Thymus (tissue), 11 donors: ENCODE results near the gene PDZD2. TPM values are rescaled to one million over a fixed set of nuclear protein-coding genes. Genes with fewer than 3 reads are reported as not detected.
A peak's percentile ranks its signal among the peaks of the same experiment; 100 is the strongest.

Source experiments
- DNase-seq, 9 donors: peaks; one replicate each; pipeline ENCODE4 v3.0.0-alpha.2; 2013; ENCODE audit warnings: low spot score in 9 of 9, low read depth in 6 of 9, missing footprints in 1 of 9
- H3K27ac ChIP-seq, 2 donors: one replicate each; pipeline ENCODE4 v1.5.1; 2013; ENCODE audit warnings: control low read depth in 1 of 2, low read depth in 1 of 2, low read length in 1 of 2, mild to moderate bottlenecking in 1 of 2, moderate library complexity in 1 of 2
- H3K27me3 ChIP-seq, 2 donors: one replicate each; pipeline ENCODE4 v1.5.1; 2013; ENCODE audit warnings: low read length in 1 of 2; ENCODE audit not compliant: control insufficient read depth in 2 of 2, insufficient read depth in 1 of 2
- H3K36me3 ChIP-seq, 2 donors: one replicate each; pipeline ENCODE4 v1.5.1; 2013; ENCODE audit warnings: low read length in 1 of 2, mild to moderate bottlenecking in 1 of 2, moderate library complexity in 1 of 2; ENCODE audit not compliant: control insufficient read depth in 2 of 2, insufficient read depth in 2 of 2
- H3K4me1 ChIP-seq, 2 donors: one replicate each; pipeline ENCODE4 v1.5.1; 2013; ENCODE audit warnings: low read length in 2 of 2; ENCODE audit not compliant: control insufficient read depth in 2 of 2, insufficient read depth in 2 of 2
- H3K4me3 ChIP-seq, 2 donors: one replicate each; pipeline ENCODE4 v1.5.1; 2013; ENCODE audit warnings: low read length in 2 of 2, control low read depth in 1 of 2, mild to moderate bottlenecking in 1 of 2
- H3K9me3 ChIP-seq, 2 donors: one replicate each; pipeline ENCODE4 v1.5.1; 2013; ENCODE audit warnings: low read length in 1 of 2, mild to moderate bottlenecking in 1 of 2; ENCODE audit not compliant: control insufficient read depth in 2 of 2, insufficient read depth in 1 of 2
- WGBS: extraction: QIAGEN DNeasy Blood & Tissue Kit; methylation state at CpG from one replicate; pipeline ENCODE4 v1.1.7; 2013; 5-methylcytosine and 5-hydroxymethylcytosine counted together
- polyA plus RNA-seq: library from polyadenylated mRNA; stranded (reverse); fragments of 200-250 nt; gene quantifications from one replicate; pipeline ENCODE4 v1.2.3, GENCODE V29; 2013
- total RNA-seq: library from RNA; stranded (reverse); fragments of 120-200 nt; gene quantifications from one replicate; pipeline ENCODE4 v1.2.4, GENCODE V29; 2013
- donor health status: healthy.

Gene PDZD2
- total and polyA plus RNA-seq, 2 donors, result 4.4 to 6.8 TPM

DNA sequence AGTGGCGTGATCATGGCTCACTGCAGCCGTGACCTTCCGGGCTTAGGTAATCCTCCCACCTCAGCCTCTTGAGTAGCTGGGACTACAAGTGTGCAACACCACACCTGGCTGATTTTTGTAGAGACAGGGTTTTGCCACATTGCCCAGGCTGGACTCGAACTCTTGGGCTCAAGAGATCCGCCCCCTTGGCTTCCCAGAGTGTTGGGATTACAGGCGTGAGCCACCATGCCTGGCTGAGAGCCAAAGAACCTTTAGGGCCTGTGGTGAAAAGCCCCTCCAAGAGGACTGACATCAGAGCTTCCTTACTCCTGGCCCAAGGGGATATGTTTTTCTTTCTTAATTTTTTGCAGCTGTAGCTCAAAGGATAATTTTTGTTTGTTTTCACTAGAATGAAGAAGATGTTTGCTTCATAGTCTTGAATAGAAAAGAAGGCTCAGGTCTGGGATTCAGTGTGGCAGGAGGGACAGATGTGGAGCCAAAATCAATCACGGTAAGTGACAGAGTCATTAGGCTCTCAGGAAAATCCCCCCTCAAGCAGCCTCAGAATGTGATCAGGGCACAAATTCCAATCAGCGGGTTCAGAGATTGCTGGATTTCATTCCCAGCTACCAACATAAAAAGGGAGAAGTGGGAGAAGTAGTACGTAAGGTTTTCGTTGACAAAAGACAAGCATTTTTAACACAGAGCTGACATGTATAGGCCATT is 458.1 kb downstream of the PDZD2 start:
- H3K9me3 ChIP-seq, result no peaks in the 10 kb centered on the region
- no peak overlapping the region for H3K4me3 ChIP-seq
- H3K4me1 ChIP-seq, result no peaks in the 10 kb centered on the region
- DNase-seq, result no peak
- no peak overlapping the region for H3K27ac ChIP-seq
- no peaks in the 10 kb centered on the region for H3K27me3 ChIP-seq
- 98% methylated on average over 10 of the region's 10 CpGs for WGBS
- H3K36me3 ChIP-seq, result peaks cover 5 to 26% of the 10 kb centered on the region in 2 donors

DNA sequence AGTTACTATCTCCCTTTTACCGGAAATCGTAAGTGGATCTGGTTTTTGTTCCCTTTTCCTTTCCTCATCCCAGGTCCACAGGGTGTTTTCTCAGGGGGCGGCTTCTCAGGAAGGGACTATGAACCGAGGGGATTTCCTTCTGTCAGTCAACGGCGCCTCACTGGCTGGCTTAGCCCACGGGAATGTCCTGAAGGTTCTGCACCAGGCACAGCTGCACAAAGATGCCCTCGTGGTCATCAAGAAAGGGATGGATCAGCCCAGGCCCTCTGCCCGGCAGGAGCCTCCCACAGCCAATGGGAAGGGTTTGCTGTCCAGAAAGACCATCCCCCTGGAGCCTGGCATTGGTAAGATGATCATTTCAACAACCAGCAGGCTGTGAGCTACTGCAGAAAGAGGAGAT is 459.4 kb downstream of the PDZD2 start:
- peaks cover 6 to 33% of the 10 kb centered on the region in 2 donors for H3K36me3 ChIP-seq
- H3K9me3 ChIP-seq, result no peaks in the 10 kb centered on the region
- H3K4me3 ChIP-seq, result no peak overlapping the region
- 91% methylated on average over 9 of the region's 9 CpGs for WGBS
- no peak overlapping the region for H3K27ac ChIP-seq
- H3K27me3 ChIP-seq, result no peaks in the 10 kb centered on the region
- no peak for DNase-seq
- no peaks in the 10 kb centered on the region for H3K4me1 ChIP-seq

DNA sequence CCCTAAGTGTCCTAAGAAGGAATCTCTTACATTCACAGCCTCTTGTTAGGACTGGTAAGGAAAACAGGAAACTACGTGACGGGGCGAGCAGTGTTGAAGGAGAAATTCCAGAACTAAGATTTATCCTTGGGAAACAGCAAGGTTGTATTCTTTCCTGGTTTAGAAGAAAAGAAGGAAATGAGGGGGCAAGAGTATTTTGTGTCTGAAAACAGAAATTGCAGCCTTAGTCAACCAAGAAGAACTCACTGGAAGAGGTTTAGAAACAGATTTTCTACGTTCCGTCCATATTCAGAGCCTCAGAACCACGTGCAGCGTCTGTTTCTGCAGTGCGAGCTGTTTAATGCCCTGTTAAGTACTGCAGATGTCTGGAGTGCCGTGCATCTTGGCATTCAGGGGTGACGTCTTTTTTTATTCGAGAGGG is 460.0 kb downstream of the PDZD2 start:
- 97% methylated on average over 11 of the region's 11 CpGs for WGBS
- no peaks in the 10 kb centered on the region for H3K9me3 ChIP-seq
- no peak overlapping the region for H3K27ac ChIP-seq
- DNase-seq, result no peak
- no peak overlapping the region for H3K4me3 ChIP-seq
- no peaks in the 10 kb centered on the region for H3K27me3 ChIP-seq
- H3K36me3 ChIP-seq, result peaks cover 13 to 39% of the 10 kb centered on the region in 2 donors
- no peaks in the 10 kb centered on the region for H3K4me1 ChIP-seq

DNA sequence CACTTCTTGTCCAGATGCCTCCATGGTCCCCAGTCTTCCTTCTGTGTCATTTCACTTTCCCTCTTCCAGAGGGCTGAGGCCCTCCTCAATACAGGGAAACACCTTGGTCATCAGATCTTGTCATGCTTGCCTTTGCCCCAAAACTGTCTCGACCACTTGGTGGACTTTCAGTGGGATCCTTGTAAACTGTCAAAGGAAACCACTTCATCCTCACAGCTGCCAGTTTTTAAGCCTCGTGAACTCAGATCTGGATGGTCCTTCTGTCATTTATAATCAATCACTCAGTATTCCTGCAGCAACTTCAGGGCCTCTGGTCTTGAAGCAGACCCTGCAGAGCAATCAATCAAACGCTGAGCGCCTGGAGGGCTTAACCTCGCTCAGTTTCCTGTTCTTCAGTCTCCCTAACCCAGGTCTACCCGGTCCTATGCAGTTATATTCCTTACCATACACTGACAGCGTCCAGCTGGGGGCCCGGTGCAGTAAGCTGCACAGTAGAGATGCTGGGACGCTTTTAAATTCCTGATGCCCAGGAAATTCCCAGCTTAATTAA is 460.6 kb downstream of the PDZD2 start:
- peak overlapping the region in 1 of 2 donors; percentile 24 for H3K27ac ChIP-seq
- H3K4me3 ChIP-seq, result no peak overlapping the region
- no peak for DNase-seq
- H3K4me1 ChIP-seq, result no peaks in the 10 kb centered on the region
- H3K36me3 ChIP-seq, result peaks cover 15 to 43% of the 10 kb centered on the region in 2 donors
- 92% methylated on average over 9 of the region's 9 CpGs for WGBS
- no peaks in the 10 kb centered on the region for H3K27me3 ChIP-seq
- H3K9me3 ChIP-seq, result no peaks in the 10 kb centered on the region

DNA sequence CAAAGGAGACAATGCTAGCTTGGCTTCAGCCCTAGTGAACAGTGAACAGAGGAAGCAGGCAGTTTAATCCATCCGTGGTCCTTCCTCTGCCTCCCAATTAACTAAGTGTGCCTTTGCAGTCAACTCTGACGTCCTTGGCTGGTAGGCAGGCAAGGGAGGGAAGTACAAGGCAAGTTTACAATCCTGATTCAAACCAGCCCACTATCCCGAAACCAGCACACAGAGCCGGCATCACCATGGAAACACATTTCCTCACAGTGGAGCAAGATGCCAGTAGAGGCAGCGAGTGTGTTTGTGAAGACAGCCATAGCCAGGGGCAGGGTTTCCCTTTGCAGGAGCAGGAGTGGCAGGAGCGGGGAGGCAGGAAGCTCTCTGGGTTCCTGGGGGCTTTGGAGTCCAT is 461.3 kb downstream of the PDZD2 start:
- Histone ChIP-seq H3K4me3 (no peak overlapping the region), H3K4me1 (no peaks in the 10 kb centered on the region), H3K36me3 (peaks cover 15 to 43% of the 10 kb centered on the region in 2 donors), H3K9me3 (no peaks in the 10 kb centered on the region), H3K27ac (no peak overlapping the region), H3K27me3 (no peaks in the 10 kb centered on the region)
- DNase-seq, result no peak
- WGBS, result 95% methylated on average over 6 of the region's 6 CpGs

DNA sequence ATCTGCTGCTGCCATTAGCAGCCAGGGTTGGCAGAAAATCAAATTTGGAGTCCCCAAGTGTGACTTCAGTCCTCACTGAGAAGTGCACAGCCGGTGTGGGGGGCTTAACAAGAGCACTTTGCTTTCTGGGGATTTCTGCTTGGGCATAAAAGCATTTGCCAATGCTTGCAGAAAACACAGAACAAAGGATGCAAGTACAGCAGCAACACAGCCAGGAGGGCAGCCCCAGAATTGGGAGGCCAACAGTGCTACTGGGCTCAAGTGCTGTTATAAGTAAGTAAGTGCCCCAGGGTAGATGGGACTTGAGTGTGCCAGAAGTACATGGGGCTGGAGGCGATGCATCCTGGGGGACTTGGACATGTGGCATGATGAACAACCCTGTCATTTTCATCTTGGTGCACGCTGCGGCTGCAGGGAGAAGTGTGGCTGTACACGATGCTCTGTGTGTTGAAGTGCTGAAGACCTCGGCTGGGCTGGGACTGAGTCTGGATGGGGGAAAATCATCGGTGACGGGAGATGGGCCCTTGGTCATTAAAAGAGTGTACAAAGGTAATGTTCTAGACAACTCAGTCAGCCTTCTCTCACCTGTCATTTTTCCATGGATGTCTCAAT is 461.9 kb downstream of the PDZD2 start:
- H3K36me3 ChIP-seq, result peaks cover 15 to 43% of the 10 kb centered on the region in 2 donors
- no peaks in the 10 kb centered on the region for H3K27me3 ChIP-seq
- DNase-seq, result no peak
- no peak overlapping the region for H3K4me3 ChIP-seq
- no peaks in the 10 kb centered on the region for H3K4me1 ChIP-seq
- no peaks in the 10 kb centered on the region for H3K9me3 ChIP-seq
- 98% methylated on average over 8 of the region's 8 CpGs for WGBS
- H3K27ac ChIP-seq, result no peak overlapping the region

DNA sequence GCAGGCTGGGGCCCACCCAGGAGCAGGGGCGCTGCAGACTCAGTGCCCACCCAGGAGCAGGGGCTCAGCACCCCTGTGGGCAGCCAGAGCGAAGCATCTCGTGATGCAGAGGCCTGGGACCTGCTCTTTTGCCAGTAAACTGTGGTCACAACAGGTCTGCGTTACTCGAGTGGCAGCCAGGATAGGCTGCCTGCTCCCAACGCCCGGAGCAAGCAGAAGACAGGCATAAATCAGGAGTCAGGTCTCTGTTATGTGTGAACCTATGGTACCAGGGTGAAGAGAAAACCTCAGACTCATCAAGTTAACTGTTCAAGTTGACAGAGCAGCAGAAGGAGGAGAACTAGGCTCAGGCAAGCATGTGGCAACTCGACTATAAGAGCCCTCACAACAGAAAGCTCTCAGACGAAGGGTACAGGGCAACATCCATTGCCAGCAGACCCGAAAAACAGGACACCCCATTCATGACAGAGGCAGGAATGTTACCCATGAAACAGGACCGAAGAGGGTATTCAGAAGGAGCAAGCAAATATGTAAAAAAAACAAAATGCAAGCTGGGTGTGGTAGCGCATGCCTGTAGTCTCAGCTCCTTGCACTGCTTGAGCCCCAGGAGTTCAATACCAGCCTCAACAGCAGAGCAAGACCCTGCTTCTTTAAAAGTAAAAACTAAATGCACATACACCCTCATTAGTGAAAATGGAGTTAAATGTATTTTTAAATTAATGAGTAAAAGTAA is 463.5 kb downstream of the PDZD2 start:
- no peak for DNase-seq
- Histone ChIP-seq H3K4me3 (no peak overlapping the region), H3K27me3 (no peaks in the 10 kb centered on the region), H3K27ac (no peak overlapping the region), H3K9me3 (no peaks in the 10 kb centered on the region), H3K4me1 (no peaks in the 10 kb centered on the region), H3K36me3 (peaks cover 21 to 57% of the 10 kb centered on the region in 2 donors)
- WGBS, result 92% methylated on average over 12 of the region's 12 CpGs

DNA sequence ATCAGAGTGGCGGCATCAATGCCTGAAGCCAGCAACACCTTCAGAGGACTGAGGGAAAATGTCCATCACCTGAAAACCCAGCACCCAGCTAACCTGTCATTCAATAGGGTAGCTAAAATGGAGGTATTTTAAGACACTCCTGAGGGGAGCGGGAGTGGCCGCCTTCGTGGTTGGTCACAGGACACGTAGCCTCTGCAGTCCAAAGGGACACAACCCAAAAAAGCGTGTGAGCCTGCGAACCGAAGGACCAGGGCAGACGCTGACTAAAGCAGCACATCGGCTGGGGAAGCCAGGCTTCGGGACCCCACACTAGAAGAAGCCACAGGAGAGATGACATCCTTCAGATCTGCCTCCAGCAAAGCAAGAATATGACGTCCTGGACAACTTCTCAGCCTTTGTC is 464.6 kb downstream of the PDZD2 start:
- H3K4me3 ChIP-seq, result no peak overlapping the region
- no peaks in the 10 kb centered on the region for H3K9me3 ChIP-seq
- DNase-seq, result no peak
- peaks cover 21 to 68% of the 10 kb centered on the region in 2 donors for H3K36me3 ChIP-seq
- H3K4me1 ChIP-seq, result no peaks in the 10 kb centered on the region
- no peaks in the 10 kb centered on the region for H3K27me3 ChIP-seq
- 98% methylated on average over 12 of the region's 12 CpGs for WGBS
- H3K27ac ChIP-seq, result no peak overlapping the region

DNA sequence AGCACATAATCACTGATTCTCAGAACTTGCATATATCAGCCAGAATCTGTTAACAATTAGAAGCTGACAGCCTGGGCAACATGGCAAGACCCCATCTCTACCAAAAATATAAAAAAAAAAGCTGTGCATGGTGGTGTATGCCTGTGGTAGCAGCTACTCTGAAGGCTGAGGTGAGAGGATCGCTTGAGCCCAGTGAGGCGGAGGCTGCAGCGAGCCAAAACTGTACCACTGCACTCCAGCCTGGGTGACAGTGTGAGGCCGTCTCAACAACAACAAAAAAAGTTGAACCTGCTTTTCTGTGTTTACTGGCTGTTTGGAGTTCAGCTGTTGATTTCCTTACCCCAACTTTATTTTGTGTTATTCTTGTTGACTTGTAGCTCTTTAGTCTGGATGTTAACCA is 468.4 kb downstream of the PDZD2 start:
- WGBS, result over 99% methylated on average over 4 of the region's 4 CpGs
- Histone ChIP-seq H3K4me3 (no peak overlapping the region), H3K9me3 (no peaks in the 10 kb centered on the region), H3K27ac (no peak overlapping the region), H3K27me3 (no peaks in the 10 kb centered on the region), H3K4me1 (no peaks in the 10 kb centered on the region), H3K36me3 (peaks cover 33 to 66% of the 10 kb centered on the region in 2 donors)
- DNase-seq, result no peak
